ENCODE data around the gene HSPB7.
"Not testable (repeated sequence)": the region's sequence is repeated elsewhere in the genome, so short reads cannot be mapped to it uniquely, and the experiment has no call there.

Gene HSPB7

GRCh38 chr1:15983275-15983674 is 34.6 kb downstream of the HSPB7 start:
- H3K4me1 ChIP-seq (ENCODE audit: insufficient read depth, low read length) = no peaks in the 10 kb centered on the region
- no peak for ATAC-seq (ENCODE audit: insufficient read depth, low read depth)
- H3K79me2 ChIP-seq (ENCODE audit: insufficient read depth, low read length) = no peaks in the 10 kb centered on the region
- no peak overlapping the region for H3K4me2 ChIP-seq (ENCODE audit: insufficient read depth, low read length)
- H3K27me3 ChIP-seq (ENCODE audit: insufficient read depth, low read length, poor library complexity) = no peaks in the 10 kb centered on the region
- no peak overlapping the region for H3K4me3 ChIP-seq (ENCODE audit: low read depth in 1 of 2, low read length in 2 of 2)
- TF ChIP-seq EZH2 (IDR thresholded peaks at IDR 0.05; ENCODE audit: borderline replicate concordance, low read depth, low read length, severe bottlenecking) (no peak), CTCF (IDR thresholded peaks at IDR 0.05; ENCODE audit: borderline replicate concordance, extremely low read depth, low read length, poor library complexity, severe bottlenecking) (no peak)
- no peaks in the 10 kb centered on the region for H3K36me3 ChIP-seq (ENCODE audit: insufficient read depth, low read length)
- H2AFZ ChIP-seq (ENCODE audit: low read depth, low read length) = no peak overlapping the region
- H3K9ac ChIP-seq (ENCODE audit: low read depth, low read length) = no peak overlapping the region
- no peak for DNase-seq
- no peaks in the 10 kb centered on the region for H4K20me1 ChIP-seq (ENCODE audit: insufficient read depth, low read length)
- H3K27ac ChIP-seq (ENCODE audit: low read length) = no peak overlapping the region
- peaks cover 2% of the 10 kb centered on the region for H3K9me3 ChIP-seq (ENCODE audit: insufficient read depth, low read length, severe bottlenecking)

GRCh38 chr1:15981679-15982078 is 36.2 kb downstream of the HSPB7 start:
- Histone ChIP-seq H3K4me3 (ENCODE audit: low read depth in 1 of 2, low read length in 2 of 2) (no peak overlapping the region), H3K4me2 (ENCODE audit: insufficient read depth, low read length) (no peak overlapping the region), H3K9me3 (ENCODE audit: insufficient read depth, low read length, severe bottlenecking) (peaks cover 2% of the 10 kb centered on the region), H3K27me3 (ENCODE audit: insufficient read depth, low read length, poor library complexity) (no peaks in the 10 kb centered on the region), H3K36me3 (ENCODE audit: insufficient read depth, low read length) (no peaks in the 10 kb centered on the region), H4K20me1 (ENCODE audit: insufficient read depth, low read length) (no peaks in the 10 kb centered on the region), H3K27ac (ENCODE audit: low read length) (no peak overlapping the region), H3K4me1 (ENCODE audit: insufficient read depth, low read length) (peaks cover under 1% of the 10 kb centered on the region; the same call in 1 of the 2 replicates), H3K79me2 (ENCODE audit: insufficient read depth, low read length) (no peaks in the 10 kb centered on the region), H3K9ac (ENCODE audit: low read depth, low read length) (no peak overlapping the region), H2AFZ (ENCODE audit: low read depth, low read length) (no peak overlapping the region)
- no peak for DNase-seq
- TF ChIP-seq CTCF (IDR thresholded peaks at IDR 0.05; ENCODE audit: borderline replicate concordance, extremely low read depth, low read length, poor library complexity, severe bottlenecking) (no peak), EZH2 (IDR thresholded peaks at IDR 0.05; ENCODE audit: borderline replicate concordance, low read depth, low read length, severe bottlenecking) (no peak)
- ATAC-seq (ENCODE audit: insufficient read depth, low read depth) = no peak

GRCh38 chr1:15977947-15978346 is 39.9 kb downstream of the HSPB7 start:
- not testable (repeated sequence) for H3K27ac ChIP-seq (ENCODE audit: low read length); H3K9ac ChIP-seq (ENCODE audit: low read depth, low read length); DNase-seq; H3K9me3 ChIP-seq (ENCODE audit: insufficient read depth, low read length, severe bottlenecking); H2AFZ ChIP-seq (ENCODE audit: low read depth, low read length); H3K4me2 ChIP-seq (ENCODE audit: insufficient read depth, low read length); H3K27me3 ChIP-seq (ENCODE audit: insufficient read depth, low read length, poor library complexity); H3K36me3 ChIP-seq (ENCODE audit: insufficient read depth, low read length); ATAC-seq (ENCODE audit: insufficient read depth, low read depth); H3K4me3 ChIP-seq (ENCODE audit: low read depth in 1 of 2, low read length in 2 of 2); H4K20me1 ChIP-seq (ENCODE audit: insufficient read depth, low read length)
- Histone ChIP-seq H3K4me1 (ENCODE audit: insufficient read depth, low read length) (peaks cover 24% of the 10 kb centered on the region), H3K79me2 (ENCODE audit: insufficient read depth, low read length) (peaks cover 28% of the 10 kb centered on the region)

- peaks cover 5% of the 10 kb centered on the region for H3K9me3 ChIP-seq (ENCODE audit: insufficient read depth, low read length, severe bottlenecking)
- H3K9ac ChIP-seq (ENCODE audit: low read depth, low read length) = peak within 1 kb of the TSS; percentile 68
- peaks cover 19% of the 10 kb centered on the region for H3K36me3 ChIP-seq (ENCODE audit: insufficient read depth, low read length)
- TF ChIP-seq EZH2 (IDR thresholded peaks at IDR 0.05; ENCODE audit: borderline replicate concordance, low read depth, low read length, severe bottlenecking) (no peak), CTCF (IDR thresholded peaks at IDR 0.05; ENCODE audit: borderline replicate concordance, extremely low read depth, low read length, poor library complexity, severe bottlenecking) (no peak)
- H3K4me1 ChIP-seq (ENCODE audit: insufficient read depth, low read length) = peaks cover 25% of the 10 kb centered on the region
- H2AFZ ChIP-seq (ENCODE audit: low read depth, low read length) = peak within 1 kb of the TSS; percentile 97
- peak; percentile 94 for DNase-seq
- peaks cover 44% of the 10 kb centered on the region for H3K79me2 ChIP-seq (ENCODE audit: insufficient read depth, low read length)
- peaks cover 16% of the 10 kb centered on the region; the same call in 1 of the 2 replicates for H4K20me1 ChIP-seq (ENCODE audit: insufficient read depth, low read length)
- H3K4me2 ChIP-seq (ENCODE audit: insufficient read depth, low read length) = peak within 1 kb of the TSS; percentile 71
- no peaks in the 10 kb centered on the region for H3K27me3 ChIP-seq (ENCODE audit: insufficient read depth, low read length, poor library complexity)
- H3K27ac ChIP-seq (ENCODE audit: low read length) = peak within 1 kb of the TSS; percentile 85
- peak; percentile 93 for ATAC-seq (ENCODE audit: insufficient read depth, low read depth)
- H3K4me3 ChIP-seq (ENCODE audit: low read depth in 1 of 2, low read length in 2 of 2) = peak within 1 kb of the TSS; percentile 83 to 94
Measured at GRCh38 chr1:15975805-15976680, 41.8 kb downstream of the HSPB7 start, which contains the start of gene ZBTB17. Gene ZBTB17, minus strand, starts transcription at chr1:15976101. Its CDS starts 27,606 bp downstream, at chr1:15948495.

All from DND-41 (cell line).